H1 (cell line): ENCODE measurements around the gene CAPZB. TPM values are rescaled to one million over a fixed set of nuclear protein-coding genes. Genes with fewer than 3 reads are reported as not detected.

Experiments
- EGR1 ChIP-seq: IDR thresholded peaks from 2 replicates; pipeline ENCODE4 v1.6.1; 2011; ENCODE audit warnings: low read depth, low read length, borderline replicate concordance
- GTF2F1 ChIP-seq: IDR thresholded peaks from 2 replicates; pipeline ENCODE4 v1.6.1; 2012; ENCODE audit warnings: low read depth, low read length, improper control_type of control experiment, borderline replicate concordance
- KDM1A ChIP-seq: fragments of 200-600, 300-600 bp; sonication (generic); IDR thresholded peaks from 2 replicates; pipeline ENCODE4 v1.7.1; 2016; ENCODE audit warnings: mild to moderate bottlenecking, low read length, borderline replicate concordance
- KDM5A ChIP-seq: fragments of 200-600 bp; IDR thresholded peaks from 2 replicates; pipeline ENCODE4 v1.7.1; 2012; ENCODE audit warnings: mild to moderate bottlenecking, low read length, inconsistent platforms, mixed read lengths
- PHF8 ChIP-seq: fragments of 200-600 bp; sonication (generic); conservative IDR thresholded peaks from 2 replicates; pipeline ENCODE4 v1.7.1; 2012; ENCODE audit warnings: low read depth, mild to moderate bottlenecking, inconsistent platforms, low read length, moderate library complexity
- RAD21 ChIP-seq, 2 experiments: IDR thresholded peaks in 1 of 2; conservative IDR thresholded peaks in 1 of 2; 2 replicates each; pipeline ENCODE4 v1.6.1; 2011; ENCODE audit warnings: low read depth in 2 of 2, low read length in 2 of 2, improper control_type of control experiment in 1 of 2, inconsistent platforms in 1 of 2, mild to moderate bottlenecking in 1 of 2, moderate library complexity in 1 of 2
- SRF ChIP-seq: IDR thresholded peaks from 2 replicates; pipeline ENCODE4 v1.6.1; 2011; ENCODE audit warnings: mild to moderate bottlenecking, low read depth, low read length, moderate library complexity
- TAF1 ChIP-seq: IDR thresholded peaks from 2 replicates; pipeline ENCODE4 v1.6.1; 2011; ENCODE audit warnings: mild to moderate bottlenecking, low read depth, low read length
- polyA plus RNA-seq, 7 experiments: library from polyadenylated mRNA; depleted of rRNA in 3 of 7; stranded (reverse) in 5 of 7; unstranded in 2 of 7; fragments of >200 nt in 5 of 7; fragments of 200-250 nt in 2 of 7; gene quantifications; 1 replicate in 5 of 7; 2 replicates in 1 of 7; 4 replicates in 1 of 7; pipeline versions ENCODE4 v1.2.1 to v1.2.3, GENCODE V29; 2011 to 2013; ENCODE audit warnings: missing spikeins in 2 of 7, mixed read lengths in 2 of 7
- total RNA-seq: library from RNA; stranded (reverse); fragmentation: NEBNext Ultra II Directional; extraction: Animal tissue kit (Norgen Biotek cat#: 25700); gene quantifications from 2 replicates; pipeline ENCODE4 v1.2.1, GENCODE V29; 2021

Gene CAPZB
- total and polyA plus RNA-seq, 2 of the 8 experiments (the other 6 are each of a cell fraction or from before 2014, with no cell fraction given) = 162 to 371 TPM

GRCh38 chr1:19350566-19350965 is 134.8 kb downstream of the CAPZB start (continued):
- no peak for TF ChIP-seq RAD21 (IDR thresholded peaks at IDR 0.05 in 1 of 2, conservative IDR thresholded peaks at IDR 0.05 in 1 of 2; ENCODE audit: low read depth in 2 of 2, low read length in 2 of 2)
- no peak for TF ChIP-seq KDM5A
- no peak for TF ChIP-seq EGR1
- TF ChIP-seq KDM1A = no peak
- no peak for TF ChIP-seq GTF2F1
- no peak for TF ChIP-seq TAF1
- no peak for TF ChIP-seq PHF8
- no peak for TF ChIP-seq SRF
